ENCODE results near the gene ZCCHC14.
"Not testable (repeated sequence)": the region's sequence is repeated elsewhere in the genome, so short reads cannot be mapped to it uniquely, and the experiment has no call there.

ZCCHC14 gene

DNA sequence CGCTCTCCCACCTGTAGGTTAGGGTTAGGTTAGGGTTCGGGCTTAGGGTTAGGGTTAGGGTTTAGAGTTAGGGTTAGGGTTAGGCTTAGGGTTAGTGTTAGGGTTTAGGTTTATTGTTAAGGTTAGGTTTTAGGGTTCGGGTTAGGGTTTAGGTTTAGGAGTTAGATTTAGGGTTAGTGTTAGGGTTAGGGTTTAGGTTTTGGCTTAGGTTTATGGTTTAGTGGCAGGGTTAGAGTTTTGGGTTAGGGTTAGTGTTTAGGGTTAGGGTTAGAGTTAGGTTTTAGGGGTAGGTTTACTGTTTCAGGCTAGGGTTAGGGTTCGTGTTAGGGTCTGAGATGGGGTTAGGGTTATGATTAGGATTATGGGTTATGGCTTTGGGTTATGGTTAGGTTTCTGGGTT, 31.6 kb upstream of the ZCCHC14 start:
- TF ChIP-seq, protein P1, sequence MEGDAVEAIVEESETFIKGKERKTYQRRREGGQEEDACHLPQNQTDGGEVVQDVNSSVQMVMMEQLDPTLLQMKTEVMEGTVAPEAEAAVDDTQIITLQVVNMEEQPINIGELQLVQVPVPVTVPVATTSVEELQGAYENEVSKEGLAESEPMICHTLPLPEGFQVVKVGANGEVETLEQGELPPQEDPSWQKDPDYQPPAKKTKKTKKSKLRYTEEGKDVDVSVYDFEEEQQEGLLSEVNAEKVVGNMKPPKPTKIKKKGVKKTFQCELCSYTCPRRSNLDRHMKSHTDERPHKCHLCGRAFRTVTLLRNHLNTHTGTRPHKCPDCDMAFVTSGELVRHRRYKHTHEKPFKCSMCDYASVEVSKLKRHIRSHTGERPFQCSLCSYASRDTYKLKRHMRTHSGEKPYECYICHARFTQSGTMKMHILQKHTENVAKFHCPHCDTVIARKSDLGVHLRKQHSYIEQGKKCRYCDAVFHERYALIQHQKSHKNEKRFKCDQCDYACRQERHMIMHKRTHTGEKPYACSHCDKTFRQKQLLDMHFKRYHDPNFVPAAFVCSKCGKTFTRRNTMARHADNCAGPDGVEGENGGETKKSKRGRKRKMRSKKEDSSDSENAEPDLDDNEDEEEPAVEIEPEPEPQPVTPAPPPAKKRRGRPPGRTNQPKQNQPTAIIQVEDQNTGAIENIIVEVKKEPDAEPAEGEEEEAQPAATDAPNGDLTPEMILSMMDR (IDR thresholded peaks at IDR 0.05): no peak
- DNase-seq (ENCODE audit: low spot score): no peak
- H3K27ac ChIP-seq: no peak overlapping the region
- H3K4me3 ChIP-seq: no peak overlapping the region

DNA sequence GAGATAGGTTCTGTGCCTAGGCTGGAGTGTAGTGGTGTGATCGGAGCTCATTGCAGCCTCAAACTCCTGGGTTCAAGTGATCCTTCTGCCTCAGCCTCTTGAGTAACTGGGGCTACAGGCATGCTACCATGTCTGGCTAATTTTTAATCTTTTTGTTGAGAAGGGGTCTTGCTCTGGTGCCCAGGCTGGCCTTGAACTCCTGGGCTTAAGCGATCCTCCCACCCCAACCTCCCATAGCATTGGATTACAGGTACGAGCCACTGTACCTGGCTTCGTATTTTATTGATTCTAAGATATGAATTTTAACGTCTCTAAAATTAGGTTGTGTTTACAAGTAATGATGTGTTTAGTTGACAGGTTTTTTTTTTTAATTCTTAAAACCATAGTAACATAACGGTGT, 30.8 kb upstream of the ZCCHC14 start:
- H3K27ac ChIP-seq; DNase-seq (ENCODE audit: low spot score); H3K4me3 ChIP-seq: not testable (repeated sequence)

DNA sequence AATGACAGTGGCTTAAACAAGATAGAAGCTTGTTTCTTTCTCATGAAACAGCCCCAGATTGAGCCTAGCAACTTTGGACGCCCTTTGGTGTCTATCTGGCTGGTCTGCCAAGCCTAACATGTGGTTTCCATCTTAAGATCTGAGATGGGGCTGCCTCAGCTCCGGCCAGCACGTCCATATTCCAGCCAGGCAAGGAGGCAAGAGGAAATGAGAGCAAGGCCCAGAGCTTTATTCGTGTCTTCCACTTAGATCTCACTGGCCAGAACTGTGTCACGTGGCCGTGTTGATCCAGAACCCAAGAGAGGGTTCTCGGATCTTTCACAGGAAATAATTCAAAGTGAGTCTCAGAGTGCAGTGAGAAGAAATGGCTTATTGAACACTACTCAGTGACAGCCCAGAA, 28.9 kb upstream of the ZCCHC14 start:
- H3K4me3 ChIP-seq; DNase-seq (ENCODE audit: low spot score): not testable (repeated sequence)
- H3K27ac ChIP-seq: peak overlapping the region in 1 of 2 donors; percentile 24

DNA sequence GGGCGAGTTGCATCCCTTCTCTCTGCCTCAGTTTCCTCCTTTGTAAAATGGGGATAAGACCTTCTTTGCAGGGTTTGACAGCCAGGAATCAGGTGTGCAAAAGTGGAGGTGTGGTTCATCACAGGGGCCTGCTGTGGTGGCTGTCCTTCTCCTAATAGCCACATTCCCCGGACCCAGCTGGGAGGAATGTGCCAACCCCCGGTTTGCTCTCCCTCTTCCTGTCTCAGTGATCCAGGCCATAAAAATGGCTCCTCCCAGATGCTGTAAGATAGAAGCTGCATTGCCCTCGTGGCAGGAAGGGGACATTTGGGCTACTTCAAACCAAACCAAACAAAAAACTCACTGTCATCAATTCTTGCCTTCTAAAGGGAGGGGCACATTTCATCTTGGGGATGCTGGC, 26.3 kb upstream of the ZCCHC14 start:
- peak overlapping the region; percentile 90 to 99 for H3K27ac ChIP-seq
- not testable (repeated sequence) for DNase-seq (ENCODE audit: low spot score)

DNA sequence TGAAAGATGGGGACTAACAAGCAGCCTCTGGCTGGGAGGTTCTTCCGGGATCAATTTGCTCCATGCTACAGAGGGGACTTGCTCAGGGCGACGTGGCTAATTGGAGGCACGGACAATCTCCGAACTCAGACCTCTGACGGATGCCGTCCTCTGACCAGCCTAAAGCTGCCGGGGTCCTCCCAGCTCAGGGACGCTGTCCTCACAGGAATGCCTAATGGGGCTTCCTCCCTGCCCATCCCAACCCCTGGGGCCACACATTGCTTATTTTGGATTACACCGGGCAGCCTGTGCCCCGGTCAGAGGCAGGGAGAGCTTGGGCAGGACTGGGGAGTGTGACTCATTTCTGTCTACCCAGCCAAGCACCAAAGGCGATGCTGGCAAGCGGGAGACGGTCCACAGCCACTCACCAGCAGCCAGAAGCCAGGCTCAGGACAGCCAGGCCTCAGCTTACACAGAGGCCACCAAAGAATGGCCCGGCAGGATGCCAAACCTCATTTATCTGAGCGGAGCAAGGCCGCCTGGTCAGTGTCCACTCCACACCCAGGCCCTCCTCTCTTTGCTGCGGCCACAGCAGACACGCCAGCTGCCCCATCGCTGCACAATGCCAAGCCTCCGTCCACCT, 25.7 kb upstream of the ZCCHC14 start:
- peak overlapping the region; percentile 50 for H3K4me3 ChIP-seq
- DNase-seq (ENCODE audit: low spot score): peak; percentile 88
- peak overlapping the region; percentile 90 to 99 for H3K27ac ChIP-seq

More for the DNA sequence above, 26.3 kb upstream of the ZCCHC14 start:
- H3K4me3 ChIP-seq: not testable (repeated sequence)

DNA sequence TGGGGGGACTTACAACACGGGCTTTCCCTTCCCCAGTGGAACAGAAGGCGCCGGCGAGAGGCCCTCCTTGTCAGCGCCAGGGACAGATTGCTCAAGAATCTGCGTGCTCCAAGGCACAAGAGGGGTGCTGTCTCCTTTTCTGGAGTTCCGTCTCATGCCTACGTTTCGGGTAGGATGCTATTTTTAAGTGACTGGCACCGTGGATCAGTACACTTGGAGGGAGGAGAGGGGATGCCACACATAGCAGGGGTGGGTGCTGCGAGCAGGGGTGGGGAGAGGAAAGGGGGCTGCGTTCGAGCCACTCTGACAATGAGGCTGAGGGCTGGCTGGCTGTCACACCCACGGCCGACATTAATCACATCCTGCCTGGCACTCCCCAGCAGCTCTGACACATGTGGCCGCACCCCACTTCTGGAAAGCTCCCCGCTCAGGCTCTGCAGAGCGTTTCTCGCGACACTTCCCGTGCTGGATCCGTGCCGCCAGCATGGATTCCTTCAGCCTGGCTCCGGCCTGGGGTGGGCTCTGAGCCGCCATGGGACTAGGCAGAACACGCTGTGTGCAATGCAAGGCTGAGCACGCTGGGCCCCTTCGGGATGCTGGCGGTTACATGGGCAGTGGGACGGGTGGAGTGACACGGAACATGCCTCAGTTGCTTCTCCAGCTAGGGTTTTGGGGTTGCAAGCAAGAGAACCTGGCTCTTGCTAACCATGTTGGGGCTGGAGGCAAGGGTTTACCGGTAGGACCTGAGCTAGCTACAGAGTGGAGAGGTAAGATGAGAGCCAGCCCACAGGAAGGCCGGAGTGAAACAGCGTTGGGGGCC, 25.0 kb upstream of the ZCCHC14 start:
- DNase-seq (ENCODE audit: low spot score): peak; percentile 92
- peak overlapping the region; percentile 90 to 99 for H3K27ac ChIP-seq
- peak overlapping the region; percentile 50 for H3K4me3 ChIP-seq

DNA sequence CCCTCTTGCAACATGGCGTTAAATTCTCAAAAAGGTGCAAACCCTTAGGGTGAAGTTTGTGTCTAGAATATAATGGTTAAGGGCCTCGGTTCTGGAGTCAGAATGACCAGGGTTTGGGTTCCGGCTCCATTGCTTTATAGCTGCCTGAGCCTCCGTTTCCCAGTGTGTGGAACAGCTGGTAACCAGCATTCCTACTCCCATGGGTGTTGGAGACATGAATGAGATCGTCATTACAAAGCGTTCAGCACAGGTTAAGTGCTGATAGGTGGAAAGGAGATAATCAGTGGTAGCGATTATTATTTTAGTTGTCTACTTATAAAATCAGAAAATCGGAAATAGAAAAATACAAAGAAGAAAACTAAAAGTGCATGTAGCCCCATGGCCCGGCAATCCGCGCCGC, 23.5 kb upstream of the ZCCHC14 start:
- no peak overlapping the region for H3K4me3 ChIP-seq
- no peak for DNase-seq (ENCODE audit: low spot score)
- TF ChIP-seq, protein P1 (IDR thresholded peaks at IDR 0.05): no peak
- H3K27ac ChIP-seq: peak overlapping the region; percentile 46 to 99

DNA sequence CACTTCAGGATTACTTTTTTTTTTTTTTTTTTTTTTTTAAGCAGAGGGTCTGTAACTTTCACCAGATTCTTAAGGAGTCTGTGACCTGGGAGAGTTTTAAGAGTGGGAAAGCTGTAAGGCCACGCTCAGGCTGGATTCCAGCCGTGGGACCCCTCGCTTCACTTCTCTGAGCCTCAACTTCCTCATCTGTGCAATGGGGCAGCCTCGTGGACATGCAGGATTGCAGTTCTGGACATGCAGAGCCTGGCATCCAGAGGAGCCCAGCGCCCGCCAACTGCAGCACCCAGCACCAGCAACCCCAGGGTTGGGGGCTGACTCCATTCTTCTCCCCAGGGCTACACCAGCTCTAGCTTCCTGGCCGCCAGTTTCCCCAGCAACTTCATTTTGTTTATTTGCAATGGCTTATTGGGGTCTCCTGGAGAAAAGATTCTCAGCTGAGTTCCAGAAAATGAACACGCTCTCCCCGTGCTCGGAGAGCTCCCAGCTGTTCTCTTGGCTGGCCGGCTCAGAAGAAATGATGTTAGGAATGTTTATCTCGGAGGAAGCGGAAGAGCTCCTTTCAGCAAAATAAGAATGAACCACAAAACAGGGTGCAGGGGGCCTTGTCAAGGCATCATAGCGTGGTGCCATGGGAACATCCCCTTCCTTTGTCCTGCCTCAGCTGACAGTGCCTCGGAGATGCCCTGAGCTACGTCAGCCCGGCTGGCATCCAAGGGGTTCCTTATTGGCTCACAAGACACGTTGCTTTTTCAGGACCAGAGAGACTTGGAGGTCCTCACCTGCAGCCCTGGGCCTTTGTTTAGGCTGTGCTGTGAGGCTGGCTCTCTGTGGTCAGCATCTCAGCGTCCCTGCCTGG, 22.9 kb upstream of the ZCCHC14 start:
- TF ChIP-seq, protein P1 (IDR thresholded peaks at IDR 0.05): no peak
- peak overlapping the region; percentile 46 to 99 for H3K27ac ChIP-seq
- DNase-seq (ENCODE audit: low spot score): no peak
- no peak overlapping the region for H3K4me3 ChIP-seq

DNA sequence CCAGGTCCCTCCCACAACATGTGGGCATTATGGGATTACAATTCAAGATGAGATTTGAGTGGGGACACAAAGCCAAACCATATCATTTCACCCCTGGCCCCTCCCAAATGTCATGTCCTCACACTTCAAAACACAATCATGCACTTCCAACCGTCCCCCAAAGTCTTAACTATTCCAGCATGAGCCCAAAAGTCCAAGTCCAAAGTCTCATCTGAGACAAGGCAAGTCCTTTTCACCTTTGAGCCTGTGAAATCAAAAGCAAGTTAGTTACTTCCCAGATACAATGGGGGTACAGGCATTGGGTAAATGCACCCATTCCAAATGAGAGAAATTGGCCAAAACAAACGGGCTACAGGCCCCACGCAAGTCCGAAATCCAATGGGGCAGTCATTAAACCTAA, 17.0 kb upstream of the ZCCHC14 start:
- H3K4me3 ChIP-seq; H3K27ac ChIP-seq; DNase-seq (ENCODE audit: low spot score): not testable (repeated sequence)

Measured in coronary artery (tissue), 2 donors.